GM20431 (cell line): ENCODE measurements around the gene ZAP70.

ENCODE experiments used
- in situ Hi-C: fragments of 300-500 bp; cut with MseI, MboI; formaldehyde crosslinking; loops from one replicate; pipeline ENCODE4 v1.15.0; 2020; ENCODE audit warnings: low sequenced_read_pairs; ENCODE audit not compliant: unreplicated experiment

ZAP70 gene

DNA sequence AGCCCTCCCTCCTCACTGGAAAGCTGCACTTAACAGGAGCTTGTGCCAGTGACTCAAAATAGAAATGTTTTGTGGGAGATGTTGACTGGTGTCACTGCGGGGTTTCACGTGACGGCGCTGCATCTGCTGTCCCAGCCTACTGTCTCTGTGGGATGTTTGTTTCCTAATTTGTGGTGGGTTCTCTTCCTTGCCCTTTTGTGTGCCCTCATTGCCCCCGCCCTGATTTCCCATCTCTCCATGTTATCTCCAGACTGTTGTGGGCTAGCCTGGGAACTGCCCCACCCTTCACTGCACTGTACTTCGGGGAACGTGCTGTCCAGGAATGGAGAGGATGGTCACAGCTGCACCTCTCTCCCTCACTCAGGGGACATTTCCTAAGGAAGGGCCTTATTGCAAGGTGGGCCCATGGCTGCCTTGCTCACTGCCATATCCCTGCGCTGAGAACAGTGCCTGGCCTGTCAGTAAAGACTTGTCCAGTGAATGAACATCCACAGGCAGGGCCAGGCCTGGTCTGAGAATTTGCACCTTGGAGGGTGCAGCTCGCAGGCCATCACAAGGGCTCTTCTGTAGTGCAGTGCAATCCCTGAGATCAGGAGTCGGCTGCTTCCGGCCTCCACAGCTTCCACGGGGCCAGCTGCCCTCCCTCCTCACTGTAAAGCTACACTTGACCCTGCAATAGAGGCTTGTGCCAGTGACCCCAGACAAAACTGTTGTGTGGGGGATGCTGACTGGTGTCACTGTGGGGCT is 18.1 kb downstream of the ZAP70 start:
- in situ Hi-C loops, result no loop called here

DNA sequence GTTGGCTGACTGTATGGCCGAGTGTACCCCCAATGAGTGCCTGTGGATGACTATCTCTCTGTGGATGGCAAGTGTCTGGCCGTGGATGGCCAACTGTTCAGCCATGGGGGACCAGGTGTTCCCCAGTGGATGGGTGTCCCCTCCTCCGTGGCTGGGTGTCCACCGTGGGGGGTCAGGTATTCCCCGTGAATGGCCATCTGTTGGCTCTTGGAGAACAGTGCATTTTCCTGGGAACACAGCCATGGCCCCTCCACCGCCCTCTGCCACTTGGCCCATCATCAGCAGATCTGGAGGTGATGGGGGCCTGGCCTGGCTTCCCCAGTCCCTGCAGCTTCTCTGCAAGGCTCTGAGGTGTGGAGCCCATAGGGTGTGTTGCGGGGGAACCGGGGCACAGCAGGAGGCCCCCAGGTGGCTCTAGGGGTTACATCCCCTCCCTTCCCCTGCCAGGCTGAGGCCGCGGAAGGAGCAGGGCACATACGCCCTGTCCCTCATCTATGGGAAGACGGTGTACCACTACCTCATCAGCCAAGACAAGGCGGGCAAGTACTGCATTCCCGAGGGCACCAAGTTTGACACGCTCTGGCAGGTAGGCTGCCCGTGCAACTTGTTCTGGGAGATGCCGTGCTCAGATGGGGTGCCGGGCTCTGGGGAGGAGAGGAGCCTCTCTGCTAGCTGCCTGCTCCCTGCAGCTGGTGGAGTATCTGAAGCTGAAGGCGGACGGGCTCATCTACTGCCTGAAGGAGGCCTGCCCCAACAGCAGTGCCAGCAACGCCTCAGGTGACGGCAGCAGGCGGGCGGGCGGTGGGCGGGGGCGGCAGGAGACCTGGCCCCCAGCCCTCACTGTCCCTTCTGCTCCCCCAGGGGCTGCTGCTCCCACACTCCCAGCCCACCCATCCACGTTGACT is 19.3 kb downstream of the ZAP70 start:
- in situ Hi-C loops, result no loop called here

DNA sequence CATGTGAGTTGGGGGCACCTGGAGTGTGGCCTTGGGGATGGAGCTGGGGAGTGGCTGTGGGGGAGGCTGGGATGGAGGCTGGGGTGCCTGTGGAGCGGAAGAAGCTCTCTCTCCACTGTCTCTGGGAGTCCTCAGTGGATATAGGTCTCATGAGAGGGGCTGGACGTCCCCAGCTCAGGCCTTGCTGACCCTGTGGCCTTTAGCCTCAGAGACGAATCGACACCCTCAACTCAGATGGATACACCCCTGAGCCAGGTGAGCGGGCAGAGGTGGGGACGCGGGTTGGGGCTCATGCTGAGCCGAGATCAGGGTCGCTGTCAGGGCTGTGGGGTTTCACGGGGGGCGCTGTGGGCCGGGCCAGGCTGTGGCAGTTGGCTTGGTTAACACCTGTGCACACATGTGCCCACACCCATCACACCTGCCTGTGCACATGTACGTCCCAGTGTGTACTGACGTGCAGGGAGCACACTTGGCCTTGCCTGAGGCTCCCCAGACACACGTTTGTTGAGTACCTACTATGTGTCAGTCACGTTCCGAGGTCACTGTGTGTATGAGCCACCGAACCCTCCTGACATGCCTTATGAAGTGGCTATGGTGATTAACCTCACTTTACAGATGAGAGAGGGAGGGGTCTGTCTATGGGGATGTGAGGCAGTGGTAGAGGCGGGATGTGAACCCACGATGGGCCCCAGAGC is 20.1 kb downstream of the ZAP70 start:
- in situ Hi-C loops, result no loop called here

DNA sequence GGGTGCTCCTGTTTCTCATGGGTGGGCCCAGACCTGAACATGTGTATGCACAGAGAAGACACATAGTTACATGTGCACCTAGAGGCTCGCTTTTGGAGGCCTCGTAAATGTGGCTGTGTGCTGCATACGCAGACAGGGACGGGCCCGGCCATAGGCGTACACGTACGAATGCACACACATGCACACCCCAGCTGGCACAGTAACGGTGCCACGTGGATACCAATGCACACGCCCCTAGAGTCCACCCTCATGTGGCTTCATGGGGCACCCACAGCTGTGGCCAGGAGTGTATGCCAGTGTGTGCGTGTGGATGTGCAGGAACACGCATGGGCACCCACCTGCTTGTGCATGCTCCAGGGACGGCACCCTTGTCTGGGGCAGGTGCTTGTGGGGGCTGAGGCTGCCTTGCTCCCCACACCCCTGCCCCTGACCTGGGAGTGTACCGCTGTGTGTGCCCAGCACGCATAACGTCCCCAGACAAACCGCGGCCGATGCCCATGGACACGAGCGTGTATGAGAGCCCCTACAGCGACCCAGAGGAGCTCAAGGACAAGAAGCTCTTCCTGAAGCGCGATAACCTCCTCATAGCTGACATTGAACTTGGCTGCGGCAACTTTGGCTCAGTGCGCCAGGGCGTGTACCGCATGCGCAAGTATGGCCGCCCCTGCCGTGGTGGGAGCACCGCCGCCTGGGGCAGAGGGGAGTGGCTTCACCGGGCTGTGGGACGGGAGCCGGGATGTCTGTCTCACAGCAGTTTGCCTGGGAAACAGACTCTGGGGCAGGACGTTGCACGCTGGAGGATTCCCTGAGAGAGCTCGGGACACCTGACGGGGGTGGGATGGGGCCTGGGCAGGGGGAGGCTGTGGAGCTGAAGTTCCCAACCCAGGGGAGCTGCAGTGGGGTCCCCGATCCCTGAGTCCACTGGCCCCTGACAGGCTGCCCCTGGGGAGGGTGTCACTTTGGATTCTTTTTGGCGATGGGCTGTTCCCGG is 21.0 kb downstream of the ZAP70 start:
- in situ Hi-C loops, result no loop called here

DNA sequence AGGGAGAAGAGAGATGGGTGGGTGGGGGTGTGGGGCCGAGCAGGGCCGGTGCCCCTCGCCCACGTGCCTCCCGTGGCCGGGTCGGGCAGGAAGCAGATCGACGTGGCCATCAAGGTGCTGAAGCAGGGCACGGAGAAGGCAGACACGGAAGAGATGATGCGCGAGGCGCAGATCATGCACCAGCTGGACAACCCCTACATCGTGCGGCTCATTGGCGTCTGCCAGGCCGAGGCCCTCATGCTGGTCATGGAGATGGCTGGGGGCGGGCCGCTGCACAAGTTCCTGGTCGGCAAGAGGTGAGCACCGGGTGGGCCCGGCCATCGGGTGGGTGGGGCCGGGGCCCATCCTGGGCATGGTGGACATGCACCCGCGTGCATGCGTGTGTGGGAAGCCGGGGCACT is 21.8 kb downstream of the ZAP70 start:
- in situ Hi-C loops, result no loop called here

DNA sequence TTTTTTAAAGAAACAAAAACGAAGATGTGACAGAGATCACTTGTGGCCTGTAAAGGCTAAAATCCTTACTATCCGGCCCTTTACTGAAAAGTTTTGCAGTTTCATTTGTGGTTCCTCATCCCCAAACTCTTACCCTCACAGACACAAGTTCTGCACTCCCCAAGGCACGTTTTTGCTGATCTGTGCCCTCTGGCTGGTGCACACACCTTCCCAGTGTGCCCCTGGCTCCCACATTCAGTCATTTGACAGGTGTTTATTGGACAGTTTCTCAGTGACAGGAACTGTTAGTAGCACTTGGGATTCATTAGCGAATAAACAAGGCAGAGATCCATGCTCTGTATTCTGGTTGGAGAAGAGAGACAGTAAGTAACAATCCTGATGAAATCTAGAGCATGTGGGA is 22.8 kb downstream of the ZAP70 start:
- in situ Hi-C loops, result no loop called here

DNA sequence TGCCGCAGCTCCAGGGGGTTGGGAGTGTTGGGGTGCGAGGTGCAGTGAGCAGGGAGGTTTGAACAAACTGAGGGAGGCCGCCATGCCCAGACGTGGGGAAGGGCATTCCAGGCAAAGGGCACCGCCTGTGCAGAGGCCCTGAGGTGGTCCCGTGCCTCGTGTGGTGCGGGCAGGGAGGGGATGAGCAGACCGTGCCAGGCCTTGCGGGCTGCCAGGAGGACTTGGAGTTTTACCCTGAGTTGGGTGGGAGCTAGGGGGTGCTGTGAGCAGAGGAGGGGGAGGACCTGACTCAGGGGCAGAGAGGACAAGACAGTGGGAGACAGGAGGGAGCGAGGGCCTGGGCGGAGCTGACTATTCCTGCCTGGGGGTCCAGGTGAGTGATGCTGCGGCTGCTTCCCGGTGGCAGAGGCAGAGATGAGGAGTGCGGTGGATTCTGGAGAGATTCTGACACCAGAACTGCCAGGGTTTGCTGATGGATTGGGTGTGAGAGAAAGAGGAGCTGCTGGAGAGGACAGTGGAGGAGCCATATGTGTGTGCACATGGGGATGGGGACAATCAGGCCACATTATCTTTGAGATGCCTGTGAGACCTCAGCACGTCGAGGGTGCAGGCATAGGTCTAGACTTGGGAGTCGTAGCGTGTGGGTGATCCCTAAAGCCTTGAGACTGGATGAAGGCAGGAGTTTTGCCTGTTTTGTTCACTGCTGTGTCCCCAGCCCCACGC is 23.4 kb downstream of the ZAP70 start:
- in situ Hi-C loops, result no loop called here

DNA sequence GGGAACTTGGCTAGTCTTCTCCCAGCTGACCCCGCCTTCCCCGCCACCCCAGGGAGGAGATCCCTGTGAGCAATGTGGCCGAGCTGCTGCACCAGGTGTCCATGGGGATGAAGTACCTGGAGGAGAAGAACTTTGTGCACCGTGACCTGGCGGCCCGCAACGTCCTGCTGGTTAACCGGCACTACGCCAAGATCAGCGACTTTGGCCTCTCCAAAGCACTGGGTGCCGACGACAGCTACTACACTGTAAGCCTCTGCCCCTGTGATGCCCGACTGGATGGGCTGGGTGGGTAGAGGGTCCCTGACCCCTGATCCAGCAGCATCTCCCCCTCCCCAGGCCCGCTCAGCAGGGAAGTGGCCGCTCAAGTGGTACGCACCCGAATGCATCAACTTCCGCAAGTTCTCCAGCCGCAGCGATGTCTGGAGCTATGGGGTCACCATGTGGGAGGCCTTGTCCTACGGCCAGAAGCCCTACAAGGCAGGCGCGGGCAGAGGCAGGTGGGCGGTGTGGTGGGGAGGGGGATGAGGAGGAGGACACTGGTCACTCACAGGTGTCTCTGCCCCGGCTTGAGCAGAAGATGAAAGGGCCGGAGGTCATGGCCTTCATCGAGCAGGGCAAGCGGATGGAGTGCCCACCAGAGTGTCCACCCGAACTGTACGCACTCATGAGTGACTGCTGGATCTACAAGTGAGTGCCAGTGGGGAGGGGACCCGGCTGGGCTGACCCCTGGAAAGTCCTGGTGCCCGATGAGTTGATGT is 24.2 kb downstream of the ZAP70 start:
- in situ Hi-C loops, result no loop called here

DNA sequence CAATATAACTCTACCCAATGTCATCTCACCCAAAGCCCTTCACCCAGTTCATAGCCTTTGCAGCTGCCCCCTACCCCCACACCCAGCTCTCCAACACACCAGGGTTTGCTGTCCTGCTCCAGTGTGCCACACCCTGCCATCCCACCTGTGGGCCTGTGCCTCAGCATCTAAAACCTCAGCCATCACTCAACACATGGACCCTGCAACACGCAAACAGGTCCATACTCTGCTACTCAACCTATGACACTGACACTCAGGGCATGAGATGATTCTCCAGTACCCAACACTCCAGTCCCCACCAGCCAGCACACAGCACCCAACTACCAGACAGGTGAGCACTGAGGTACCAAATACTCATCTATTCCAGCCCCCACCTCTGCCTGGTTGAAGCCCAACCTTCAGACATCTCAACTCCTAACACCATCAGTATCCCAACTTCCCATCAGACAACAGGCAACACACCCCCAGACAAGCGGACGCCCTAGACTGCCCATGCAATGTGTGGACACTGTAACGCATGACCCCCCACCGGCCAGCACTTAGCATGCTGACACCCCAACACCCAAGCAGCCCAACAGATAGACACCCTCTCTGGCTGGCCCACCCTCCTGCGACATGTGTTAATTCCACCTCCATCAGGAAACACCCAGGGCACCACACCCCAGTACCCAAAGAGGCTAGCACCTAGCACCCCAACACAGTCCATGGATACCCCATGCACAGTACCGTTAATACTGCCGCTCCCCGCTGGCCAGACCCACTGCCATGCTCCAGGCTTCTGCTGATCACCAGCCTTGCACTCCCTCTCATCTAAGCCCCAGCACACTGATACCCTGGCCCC is 25.0 kb downstream of the ZAP70 start:
- in situ Hi-C loops, result no loop called here

DNA sequence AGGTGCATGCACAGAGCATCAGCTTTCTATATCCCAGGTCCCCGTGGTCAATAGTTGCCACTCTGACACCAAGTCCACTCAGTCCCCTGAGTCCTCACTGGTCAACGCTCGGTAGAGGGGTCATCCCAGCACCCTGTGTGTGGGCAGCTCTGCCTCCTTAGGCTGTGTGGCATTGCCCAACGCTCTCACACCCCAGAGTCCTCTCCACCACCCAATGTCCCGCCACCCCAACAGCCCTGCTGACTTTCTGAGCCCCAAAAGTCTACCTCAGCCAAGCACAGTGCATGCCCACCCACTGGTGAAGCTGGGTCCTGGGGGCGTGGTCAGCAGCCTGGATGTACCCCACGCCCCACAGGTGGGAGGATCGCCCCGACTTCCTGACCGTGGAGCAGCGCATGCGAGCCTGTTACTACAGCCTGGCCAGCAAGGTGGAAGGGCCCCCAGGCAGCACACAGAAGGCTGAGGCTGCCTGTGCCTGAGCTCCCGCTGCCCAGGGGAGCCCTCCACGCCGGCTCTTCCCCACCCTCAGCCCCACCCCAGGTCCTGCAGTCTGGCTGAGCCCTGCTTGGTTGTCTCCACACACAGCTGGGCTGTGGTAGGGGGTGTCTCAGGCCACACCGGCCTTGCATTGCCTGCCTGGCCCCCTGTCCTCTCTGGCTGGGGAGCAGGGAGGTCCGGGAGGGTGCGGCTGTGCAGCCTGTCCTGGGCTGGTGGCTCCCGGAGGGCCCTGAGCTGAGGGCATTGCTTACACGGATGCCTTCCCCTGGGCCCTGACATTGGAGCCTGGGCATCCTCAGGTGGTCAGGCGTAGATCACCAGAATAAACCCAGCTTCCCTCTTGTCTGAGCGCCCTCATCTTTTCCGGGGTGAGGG is 25.9 kb downstream of the ZAP70 start:
- in situ Hi-C loops, result no loop called here

DNA sequence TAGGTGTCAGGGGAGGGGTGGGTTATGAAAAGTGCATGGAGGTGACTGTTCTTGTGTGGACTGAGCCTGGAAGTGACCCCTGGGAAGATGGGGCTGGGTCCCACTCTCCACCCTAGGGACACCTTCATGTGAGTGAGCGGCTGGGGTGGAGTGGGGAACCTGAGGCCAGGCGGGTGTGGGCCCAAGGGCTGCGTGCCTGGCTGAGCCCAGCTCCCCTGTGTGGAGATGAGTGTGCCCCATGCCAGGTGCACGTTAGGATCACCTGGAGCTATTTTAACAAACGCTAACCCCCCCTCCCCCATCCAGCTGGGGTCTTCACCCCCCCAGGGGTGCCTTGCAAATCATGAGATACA is 26.5 kb downstream of the ZAP70 start:
- in situ Hi-C loops, result no loop called here

DNA sequence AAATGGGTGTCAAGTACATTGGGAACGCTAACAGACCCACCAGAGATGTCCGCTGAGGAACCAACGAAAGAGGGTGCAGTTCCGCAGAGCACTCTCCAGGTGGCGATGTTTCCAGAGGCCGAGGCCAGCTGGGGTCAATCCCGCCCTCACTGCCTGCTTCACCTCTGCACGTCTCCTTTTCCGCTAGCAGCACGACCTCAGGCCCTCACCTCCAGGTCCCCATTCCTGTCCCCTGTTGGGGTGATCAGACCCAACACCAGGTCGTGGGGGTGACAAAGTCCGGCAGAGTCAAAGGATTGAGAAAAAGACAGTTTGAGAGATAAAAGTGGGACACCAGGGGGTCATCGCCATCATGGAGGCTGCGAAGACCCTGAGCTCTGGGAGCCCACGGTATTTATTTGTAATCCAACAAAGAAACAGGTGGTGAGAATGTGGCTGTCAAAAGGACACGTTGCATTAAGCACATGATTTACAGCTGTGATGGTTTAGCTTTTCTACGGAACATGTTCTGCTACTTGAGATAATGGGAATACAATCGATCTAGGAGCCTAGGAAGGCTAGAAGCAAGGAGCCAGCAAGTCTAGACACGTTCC is 27.3 kb downstream of the ZAP70 start:
- in situ Hi-C loops, result no loop called here

DNA sequence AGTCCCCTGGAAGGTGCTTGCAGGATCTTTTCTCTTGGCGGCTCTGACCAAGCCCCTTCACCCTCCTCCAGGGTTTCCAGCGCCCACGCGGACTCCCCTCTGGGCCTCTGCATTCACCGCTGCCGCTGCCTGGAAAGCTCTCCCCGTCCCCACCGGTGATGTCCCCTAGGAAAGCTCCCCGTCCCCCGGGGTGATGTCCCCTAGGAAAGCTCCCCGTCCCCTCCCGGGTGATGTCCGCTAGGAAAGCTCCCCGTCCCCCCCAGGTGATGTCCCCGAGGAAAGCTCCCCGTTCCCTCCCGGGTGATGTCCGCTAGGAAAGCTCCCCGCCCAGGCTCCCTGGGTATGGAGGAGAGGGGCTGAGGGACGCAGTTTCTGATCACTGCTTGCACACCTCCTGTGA is 27.9 kb downstream of the ZAP70 start:
- in situ Hi-C loops, result no loop called here

DNA sequence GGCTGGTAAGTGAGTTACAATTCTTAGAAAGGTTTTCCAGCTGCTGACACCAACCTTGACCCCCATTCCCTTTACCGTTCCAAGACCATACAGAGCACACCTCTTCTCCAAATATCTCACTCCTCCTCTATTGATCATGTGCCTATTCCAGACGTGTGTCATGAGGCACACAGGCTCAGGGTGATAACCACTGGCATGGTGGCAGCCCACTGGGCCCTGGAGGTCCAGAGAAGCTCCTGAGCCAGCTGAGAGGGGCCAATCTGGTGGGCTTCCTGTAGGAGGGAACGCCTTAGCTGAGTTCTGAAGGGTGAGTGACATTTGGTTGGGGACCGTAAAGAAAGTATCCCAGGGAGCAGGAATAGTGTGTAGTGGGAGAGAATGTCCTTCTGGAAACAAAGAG is 28.3 kb downstream of the ZAP70 start:
- in situ Hi-C loops, result no loop called here

DNA sequence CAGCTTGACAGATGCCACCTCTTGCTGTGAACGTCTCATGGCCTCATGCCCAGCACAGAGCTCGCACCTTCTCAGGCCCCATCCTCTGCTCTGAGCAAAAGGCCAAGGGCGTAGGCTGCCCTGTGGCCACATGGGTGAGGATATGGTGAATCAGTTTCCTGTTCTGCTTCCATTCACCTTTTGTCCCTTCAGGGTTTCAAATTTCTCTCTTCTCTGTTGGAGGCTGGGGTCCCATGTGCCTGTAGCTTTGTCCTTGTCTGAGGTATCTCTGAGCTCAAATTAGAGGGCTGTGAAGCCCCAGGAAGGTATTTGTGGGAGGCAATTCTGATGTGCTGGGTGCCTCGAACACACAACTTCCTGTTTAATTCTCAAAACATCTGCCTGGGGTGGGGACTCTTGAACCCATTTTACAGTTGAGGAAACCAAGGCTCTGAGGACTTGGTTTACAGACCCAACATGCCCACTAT is 29.0 kb downstream of the ZAP70 start:
- in situ Hi-C loops, result no loop called here

DNA sequence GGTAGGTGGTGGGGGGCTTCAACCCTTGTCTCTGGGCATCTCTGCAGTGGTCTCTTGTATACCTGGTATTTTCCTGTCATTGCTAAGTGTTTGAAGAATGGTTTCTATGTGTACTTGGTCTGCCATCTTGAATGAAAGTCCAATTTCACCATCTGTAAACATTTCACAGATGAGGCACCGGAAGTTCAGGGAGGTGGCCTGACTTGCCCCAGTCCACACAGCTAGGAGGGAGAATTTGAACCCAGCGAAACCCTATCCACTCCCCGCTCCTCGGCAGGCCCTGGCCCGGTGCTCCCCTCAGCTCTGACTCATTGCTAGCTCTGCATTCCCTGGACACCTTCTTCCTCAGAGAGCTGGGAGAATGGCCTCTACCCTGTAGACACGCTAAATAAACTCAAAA is 30.5 kb downstream of the ZAP70 start:
- in situ Hi-C loops, result no loop called here
